GM12878 (cell line): ENCODE data around the gene OTOS.

Experiments used
- CHD1 ChIP-seq: IDR thresholded peaks from 2 replicates; pipeline ENCODE4 v1.6.1; 2012; ENCODE audit warnings: low read depth, low read length, improper control_type of control experiment
- HDAC6 ChIP-seq: fragments of 200-600 bp; sonication (generic); IDR thresholded peaks from one replicate; pipeline ENCODE4 v1.8.0; 2017; ENCODE audit warnings: antibody characterized with exemption; ENCODE audit not compliant: unreplicated experiment
- NRF1 ChIP-seq: conservative IDR thresholded peaks from 2 replicates; pipeline ENCODE4 v1.6.1; 2011; ENCODE audit warnings: mild to moderate bottlenecking, low read depth, low read length, improper control_type of control experiment
- POLR2A ChIP-seq: IDR thresholded peaks from 2 replicates; pipeline ENCODE4 v1.6.1; 2011; ENCODE audit warnings: low read depth, mild to moderate bottlenecking, low read length
- POLR2AphosphoS5 ChIP-seq: IDR thresholded peaks from 2 replicates; pipeline ENCODE4 v1.6.1; 2011; ENCODE audit warnings: mild to moderate bottlenecking, low read length, inconsistent platforms
- STAT3 ChIP-seq: IDR thresholded peaks from 2 replicates; pipeline ENCODE4 v1.6.1; 2011; ENCODE audit warnings: low read depth, low read length, improper control_type of control experiment
- YY1 ChIP-seq: IDR thresholded peaks from 2 replicates; pipeline ENCODE4 v1.6.1; 2011; ENCODE audit warnings: low read depth, mild to moderate bottlenecking, low read length
- TF ChIP-seq, protein P1 (sequence below), 3 experiments: IDR thresholded peaks in 2 of 3; conservative IDR thresholded peaks in 1 of 3; 2 replicates each; pipeline ENCODE4 v1.5.1; 2011; ENCODE audit warnings: low read depth in 3 of 3, low read length in 3 of 3, mild to moderate bottlenecking in 3 of 3, control low read depth in 2 of 3, moderate library complexity in 2 of 3, inconsistent platforms in 1 of 3, mixed read lengths in 1 of 3; ENCODE audit not compliant: control insufficient read depth in 2 of 3, insufficient read depth in 1 of 3; ENCODE audit errors: extremely low read depth in 1 of 3
- TF ChIP-seq, protein P2 (sequence below): IDR thresholded peaks from 2 replicates; pipeline ENCODE4 v1.6.1; 2012; ENCODE audit warnings: mild to moderate bottlenecking, low read depth, low read length

DNA sequence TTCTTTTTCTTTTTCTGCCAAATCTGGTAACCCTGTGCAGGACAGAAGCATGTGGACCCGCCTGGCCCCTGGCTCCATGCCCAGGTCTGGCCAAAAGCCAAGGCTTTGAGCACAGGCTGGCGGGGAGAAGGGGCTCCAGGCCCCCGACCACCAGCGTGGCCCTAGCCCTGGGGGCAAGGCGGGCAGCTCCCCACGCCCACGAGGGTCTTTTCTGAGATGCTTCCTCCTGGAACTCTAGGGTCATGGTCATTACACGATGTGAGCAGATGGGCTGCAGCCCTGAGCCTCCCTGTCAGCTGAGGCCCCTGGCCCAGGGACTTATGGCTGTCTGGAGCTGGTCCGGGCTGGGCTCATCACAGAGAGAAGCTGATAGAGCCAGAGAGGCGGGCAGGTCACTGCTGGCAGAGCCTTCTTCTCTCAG, 5.7 kb upstream of the OTOS start:
- TF ChIP-seq, protein P1, sequence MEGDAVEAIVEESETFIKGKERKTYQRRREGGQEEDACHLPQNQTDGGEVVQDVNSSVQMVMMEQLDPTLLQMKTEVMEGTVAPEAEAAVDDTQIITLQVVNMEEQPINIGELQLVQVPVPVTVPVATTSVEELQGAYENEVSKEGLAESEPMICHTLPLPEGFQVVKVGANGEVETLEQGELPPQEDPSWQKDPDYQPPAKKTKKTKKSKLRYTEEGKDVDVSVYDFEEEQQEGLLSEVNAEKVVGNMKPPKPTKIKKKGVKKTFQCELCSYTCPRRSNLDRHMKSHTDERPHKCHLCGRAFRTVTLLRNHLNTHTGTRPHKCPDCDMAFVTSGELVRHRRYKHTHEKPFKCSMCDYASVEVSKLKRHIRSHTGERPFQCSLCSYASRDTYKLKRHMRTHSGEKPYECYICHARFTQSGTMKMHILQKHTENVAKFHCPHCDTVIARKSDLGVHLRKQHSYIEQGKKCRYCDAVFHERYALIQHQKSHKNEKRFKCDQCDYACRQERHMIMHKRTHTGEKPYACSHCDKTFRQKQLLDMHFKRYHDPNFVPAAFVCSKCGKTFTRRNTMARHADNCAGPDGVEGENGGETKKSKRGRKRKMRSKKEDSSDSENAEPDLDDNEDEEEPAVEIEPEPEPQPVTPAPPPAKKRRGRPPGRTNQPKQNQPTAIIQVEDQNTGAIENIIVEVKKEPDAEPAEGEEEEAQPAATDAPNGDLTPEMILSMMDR (IDR thresholded peaks at IDR 0.05 in 2 of 3, conservative IDR thresholded peaks at IDR 0.05 in 1 of 3; ENCODE audit: control insufficient read depth in 2 of 3, extremely low read depth in 1 of 3, insufficient read depth in 1 of 3, low read depth in 3 of 3, low read length in 3 of 3): no peak
- TF ChIP-seq, protein P2, sequence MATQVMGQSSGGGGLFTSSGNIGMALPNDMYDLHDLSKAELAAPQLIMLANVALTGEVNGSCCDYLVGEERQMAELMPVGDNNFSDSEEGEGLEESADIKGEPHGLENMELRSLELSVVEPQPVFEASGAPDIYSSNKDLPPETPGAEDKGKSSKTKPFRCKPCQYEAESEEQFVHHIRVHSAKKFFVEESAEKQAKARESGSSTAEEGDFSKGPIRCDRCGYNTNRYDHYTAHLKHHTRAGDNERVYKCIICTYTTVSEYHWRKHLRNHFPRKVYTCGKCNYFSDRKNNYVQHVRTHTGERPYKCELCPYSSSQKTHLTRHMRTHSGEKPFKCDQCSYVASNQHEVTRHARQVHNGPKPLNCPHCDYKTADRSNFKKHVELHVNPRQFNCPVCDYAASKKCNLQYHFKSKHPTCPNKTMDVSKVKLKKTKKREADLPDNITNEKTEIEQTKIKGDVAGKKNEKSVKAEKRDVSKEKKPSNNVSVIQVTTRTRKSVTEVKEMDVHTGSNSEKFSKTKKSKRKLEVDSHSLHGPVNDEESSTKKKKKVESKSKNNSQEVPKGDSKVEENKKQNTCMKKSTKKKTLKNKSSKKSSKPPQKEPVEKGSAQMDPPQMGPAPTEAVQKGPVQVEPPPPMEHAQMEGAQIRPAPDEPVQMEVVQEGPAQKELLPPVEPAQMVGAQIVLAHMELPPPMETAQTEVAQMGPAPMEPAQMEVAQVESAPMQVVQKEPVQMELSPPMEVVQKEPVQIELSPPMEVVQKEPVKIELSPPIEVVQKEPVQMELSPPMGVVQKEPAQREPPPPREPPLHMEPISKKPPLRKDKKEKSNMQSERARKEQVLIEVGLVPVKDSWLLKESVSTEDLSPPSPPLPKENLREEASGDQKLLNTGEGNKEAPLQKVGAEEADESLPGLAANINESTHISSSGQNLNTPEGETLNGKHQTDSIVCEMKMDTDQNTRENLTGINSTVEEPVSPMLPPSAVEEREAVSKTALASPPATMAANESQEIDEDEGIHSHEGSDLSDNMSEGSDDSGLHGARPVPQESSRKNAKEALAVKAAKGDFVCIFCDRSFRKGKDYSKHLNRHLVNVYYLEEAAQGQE: no peak
- no peak for TF ChIP-seq POLR2AphosphoS5
- no peak for TF ChIP-seq HDAC6
- TF ChIP-seq NRF1: no peak
- no peak for TF ChIP-seq POLR2A
- no peak for TF ChIP-seq STAT3
- TF ChIP-seq CHD1: no peak
- no peak for TF ChIP-seq YY1
